ENCODE data around the gene VAMP5. TPM values are rescaled to one million over a fixed set of nuclear protein-coding genes. Genes with fewer than 3 reads are reported as not detected.

The VAMP5 gene
- total and polyA plus RNA-seq, 2 experiments from 2014 or later: 0.87 to 7.8 TPM

- TF ChIP-seq ZNF331 (CRISPR knock-in tag; IDR thresholded peaks at IDR 0.05; ENCODE audit: low read depth): no peak
- no peak for TF ChIP-seq ETS1 (IDR thresholded peaks at IDR 0.05)
- TF ChIP-seq ZNF114 (CRISPR knock-in tag; IDR thresholded peaks at IDR 0.05): no peak
- no peak for TF ChIP-seq STAT1 (IDR thresholded peaks at IDR 0.05; ENCODE audit: unreplicated experiment)
- no peak for TF ChIP-seq NANOG (IDR thresholded peaks at IDR 0.05; ENCODE audit: borderline replicate concordance)
- no peak for TF ChIP-seq EZH2 (IDR thresholded peaks at IDR 0.05; ENCODE audit: low read depth, unreplicated experiment)
- TF ChIP-seq CTCF (conservative IDR thresholded peaks at IDR 0.05; ENCODE audit: low read depth in 2 of 2): no peak
- no peak for TF ChIP-seq EZH2phosphoT487 (IDR thresholded peaks at IDR 0.05; ENCODE audit: unreplicated experiment)
- no peak for TF ChIP-seq CREB1 (CRISPR knock-in tag; IDR thresholded peaks at IDR 0.05; ENCODE audit: low read depth)
- TF ChIP-seq JUNB (IDR thresholded peaks at IDR 0.05; ENCODE audit: unreplicated experiment): no peak
- no peak for TF ChIP-seq POLR2AphosphoS5 (IDR thresholded peaks at IDR 0.05; ENCODE audit: low read depth)
These were observed 16.9 kb downstream of the VAMP5 start (continued) for GRCh38 chr2:85600951-85601770.

- H2AFZ ChIP-seq: peak overlapping the region; percentile 93; the same call in 1 of the 2 replicates
- H3K4me3 Mint-ChIP-seq: peak overlapping the region; percentile 86
- H3K27ac ChIP-seq (ENCODE audit: low read depth): no peak overlapping the region
- H3K4me1 Mint-ChIP-seq: peaks cover 9% of the 10 kb centered on the region
- H3K9me2 ChIP-seq (ENCODE audit: insufficient read depth): no peaks in the 10 kb centered on the region
- H3F3A ChIP-seq (replicated peaks; ENCODE audit: low read depth): peaks cover 11% of the 10 kb centered on the region; the same call in 1 of the 2 replicates
- peaks cover 25% of the 10 kb centered on the region for H3K79me2 ChIP-seq (replicated peaks; ENCODE audit: insufficient read depth)
- H3K4me3 ChIP-seq: peak overlapping the region; percentile 96
- ATAC-seq (peak; percentile 67), DNase-seq (ENCODE audit: low spot score) (peak; percentile 64)
- peaks cover 1% of the 10 kb centered on the region; the same call in 1 of the 2 replicates for H3K36me3 ChIP-seq (ENCODE audit: insufficient read depth)
- no peaks in the 10 kb centered on the region for H3K27me3 ChIP-seq (ENCODE audit: insufficient read depth)
- H3K4me1 ChIP-seq (ENCODE audit: insufficient read depth): peaks cover 3% of the 10 kb centered on the region; the same call in 1 of the 2 replicates
- no peak overlapping the region for H3K27ac Mint-ChIP-seq
- H3K27me3 Mint-ChIP-seq (ENCODE audit: insufficient read depth, low read depth, poor library complexity): peaks cover 27% of the 10 kb centered on the region
- peaks cover 19% of the 10 kb centered on the region for H4K20me1 ChIP-seq (replicated peaks; ENCODE audit: insufficient read depth)
- TF ChIP-seq POLR2AphosphoS5 (IDR thresholded peaks at IDR 0.05; ENCODE audit: low read depth) (no peak; the same call in 1 of the 2 replicates), STAT1 (IDR thresholded peaks at IDR 0.05; ENCODE audit: unreplicated experiment) (no peak), REST (IDR thresholded peaks at IDR 0.05; ENCODE audit: unreplicated experiment) (no peak), EZH2 (IDR thresholded peaks at IDR 0.05; ENCODE audit: low read depth, unreplicated experiment) (no peak), ZNF331 (CRISPR knock-in tag; IDR thresholded peaks at IDR 0.05; ENCODE audit: low read depth) (no peak), JUNB (IDR thresholded peaks at IDR 0.05; ENCODE audit: unreplicated experiment) (no peak), ETS1 (IDR thresholded peaks at IDR 0.05) (no peak)
- H3K9me3 Mint-ChIP-seq: peaks cover 3% of the 10 kb centered on the region; the same call in 1 of the 3 replicates
- peaks cover 17% of the 10 kb centered on the region; the same call in 2 of the 3 replicates for H3K36me3 Mint-ChIP-seq (ENCODE audit: low read depth)
- peak overlapping the region; percentile 93 for H3K4me2 ChIP-seq
These were observed 17.7 kb downstream of the VAMP5 start for GRCh38 chr2:85601771-85602475.

Measured in GM23338 (cell line).